CD4-positive, alpha-beta T cell (primary cell): ENCODE measurements around the gene ELP1. TPM values are rescaled to one million over a fixed set of nuclear protein-coding genes. Genes with fewer than 3 reads are reported as not detected.
A peak's percentile ranks its signal among the peaks of the same experiment; 100 is the strongest.

Experiments
- ATAC-seq: fragments of 200-7000 bp; cut with Tn5 transposase; one replicate; pipeline ENCODE4 v1.10.0; 2022; ENCODE audit warnings: mild to moderate bottlenecking; ENCODE audit not compliant: poor library complexity
- CTCF ChIA-PET: fragments of 350-600 bp; sonication (Branson Sonifier 250); formaldehyde crosslinking; loops from one replicate; lab custom pipeline; 2021; ENCODE audit warnings: antibody characterized with exemption, inconsistent platforms; lab: Charles Lee
- POLR2A ChIA-PET: fragments of 350-600 bp; sonication (Branson Sonifier 250); formaldehyde crosslinking; loops from one replicate; lab custom pipeline; 2021; ENCODE audit warnings: antibody characterized with exemption, inconsistent platforms; lab: Charles Lee
- DNase-seq, 14 experiments: peaks; one replicate each; pipeline ENCODE4 v3.0.0-alpha.2; 2013 to 2020; ENCODE audit warnings: mixed read lengths in 2 of 14
- H3K27ac ChIP-seq, 2 donors: one replicate each; pipeline versions ENCODE4 v1.5.1 to v1.7.0; 2013; ENCODE audit warnings: low read length in 2 of 2, low read depth in 1 of 2, mild to moderate bottlenecking in 1 of 2
- H3K27me3 ChIP-seq, 2 experiments: 1 replicate in 1 of 2; 2 replicates in 1 of 2; pipeline versions ENCODE4 v1.6.1 to v1.7.0; 2013; ENCODE audit warnings: low read length in 2 of 2, control low read depth in 1 of 2, mild to moderate bottlenecking in 1 of 2, moderate library complexity in 1 of 2; ENCODE audit not compliant: insufficient read depth in 2 of 2, control insufficient read depth in 1 of 2
- H3K36me3 ChIP-seq: one replicate; pipeline ENCODE4 v1.6.1; 2013; ENCODE audit warnings: low read length, control low read depth; ENCODE audit not compliant: insufficient read depth
- H3K4me1 ChIP-seq: one replicate; pipeline ENCODE4 v1.6.1; 2013; ENCODE audit warnings: low read length, control low read depth; ENCODE audit not compliant: insufficient read depth
- H3K4me3 ChIP-seq: one replicate; pipeline ENCODE4 v1.5.1; 2013; ENCODE audit warnings: mild to moderate bottlenecking, low read length, moderate library complexity
- H3K9me3 ChIP-seq, 2 experiments: 1 replicate in 1 of 2; 2 replicates in 1 of 2; pipeline versions ENCODE4 v1.6.1 to v1.7.0; 2013; ENCODE audit warnings: low read length in 2 of 2, mild to moderate bottlenecking in 2 of 2, control low read depth in 1 of 2, moderate library complexity in 1 of 2; ENCODE audit not compliant: control insufficient read depth in 1 of 2, insufficient read depth in 1 of 2
- H3K27ac Mint-ChIP-seq: one replicate; pipeline ENCODE4 v1.8.0; 2020; ENCODE audit warnings: mixed read lengths
- H3K27me3 Mint-ChIP-seq: one replicate; pipeline ENCODE4 v1.8.0; 2021; ENCODE audit warnings: mixed read lengths
- H3K36me3 Mint-ChIP-seq: one replicate; pipeline ENCODE4 v1.8.0; 2021; ENCODE audit warnings: low read depth, mixed read lengths
- H3K4me1 Mint-ChIP-seq: one replicate; pipeline ENCODE4 v1.8.0; 2021; ENCODE audit warnings: low read depth, mixed read lengths
- H3K4me3 Mint-ChIP-seq: one replicate; pipeline ENCODE4 v1.8.0; 2020; ENCODE audit warnings: mild to moderate bottlenecking, mixed read lengths
- H3K9me3 Mint-ChIP-seq: one replicate; pipeline ENCODE4 v1.8.0; 2020; ENCODE audit warnings: mixed read lengths
- CTCF ChIP-seq: fragments of 200-600 bp; IDR thresholded peaks from one replicate; pipeline ENCODE4 v1.8.0; 2022; ENCODE audit warnings: antibody characterized with exemption, mild to moderate bottlenecking
- intact Hi-C, 2 experiments: fragments of 100-400 bp; cut with DNase I in 1 of 2; cut with micrococcal nuclease in 1 of 2; formaldehyde crosslinking; loops; one replicate each; pipeline versions ENCODE4 v1.15.1 to v1.9.0; 2023 to 2025; cut with DNase I, micrococcal nuclease
- total RNA-seq, 174 experiments: library from RNA in 2 of 174; stranded (reverse) in 2 of 174; gene quantifications; one replicate each; pipeline ENCODE4 v1.2.3 and lab custom pipeline; 2021 to 2026

The ELP1 gene
- total RNA-seq, 2 experiments from 2014 or later, result 19.2 to 20.8 TPM

- no peaks in the 10 kb centered on the region for H3K4me1 ChIP-seq
- peaks cover 58% of the 10 kb centered on the region for H3K36me3 ChIP-seq
- Mint-ChIP-seq H3K27me3 (no peaks in the 10 kb centered on the region), H3K27ac (no peak overlapping the region), H3K9me3 (no peaks in the 10 kb centered on the region), H3K4me1 (no peaks in the 10 kb centered on the region), H3K36me3 (peaks cover 85% of the 10 kb centered on the region), H3K4me3 (no peak overlapping the region)
- ChIA-PET CTCF (no interaction called here), POLR2A (no interaction called here)
- H3K27me3 ChIP-seq, result no peaks in the 10 kb centered on the region
- no peaks in the 10 kb centered on the region for H3K9me3 ChIP-seq
- H3K27ac ChIP-seq, result no peak overlapping the region
- H3K4me3 ChIP-seq, result no peak overlapping the region
- TF ChIP-seq CTCF, result no peak
- peak in 1 of 14 experiments; percentile 6 for DNase-seq
- no peak for ATAC-seq
- intact Hi-C loops, result loop anchor here in 1 of 2 experiments (5.0 kb wide), 1 partner anchor 312 kb away; no protein-coding TSS in a partner anchor
These were observed 48.1 kb downstream of the ELP1 start for GRCh38 chr9:108885643-108886348.

GRCh38 chr9:108884701-108885100, 49.2 kb downstream of the ELP1 start:
- peaks cover 58% of the 10 kb centered on the region for H3K36me3 ChIP-seq

DNA sequence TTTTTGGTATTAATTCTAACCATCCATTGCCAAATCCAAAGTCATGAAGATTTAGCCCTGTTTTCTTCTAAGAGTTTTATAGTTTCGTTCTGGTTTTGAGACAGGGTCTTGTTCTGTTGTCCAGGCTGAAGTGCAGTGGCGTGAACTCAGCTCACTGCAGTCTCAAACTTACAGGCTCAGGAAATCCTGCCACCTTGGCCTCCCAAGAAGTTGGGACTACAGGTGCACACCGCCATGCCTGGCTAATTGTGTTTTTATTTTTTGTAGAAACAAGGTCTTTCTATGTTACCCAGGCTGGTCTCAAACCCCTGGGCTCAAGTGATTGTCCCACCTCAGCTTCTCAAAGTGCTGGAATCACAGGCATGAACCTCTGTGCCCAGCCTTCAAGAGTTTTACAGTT, 50.8 kb downstream of the ELP1 start:
- intact Hi-C loops, result no loop called here
- POLR2A ChIA-PET, result no interaction called here
- no peaks in the 10 kb centered on the region for H3K4me1 ChIP-seq
- H3K4me3 Mint-ChIP-seq, result no peak overlapping the region
- ATAC-seq (no peak), DNase-seq (no peak)
- peaks cover 85% of the 10 kb centered on the region for H3K36me3 Mint-ChIP-seq
- H3K27ac Mint-ChIP-seq, result no peak overlapping the region
- H3K27ac ChIP-seq, result no peak overlapping the region
- H3K36me3 ChIP-seq, result peaks cover 58% of the 10 kb centered on the region
- no peaks in the 10 kb centered on the region for H3K27me3 Mint-ChIP-seq
- CTCF ChIA-PET, result interaction anchor here (1.0 kb wide), 1 partner anchor 9 kb away, joined by 3 read pairs; no protein-coding TSS in a partner anchor
- no peaks in the 10 kb centered on the region for H3K9me3 ChIP-seq
- H3K4me1 Mint-ChIP-seq, result no peaks in the 10 kb centered on the region
- H3K27me3 ChIP-seq, result no peaks in the 10 kb centered on the region
- no peaks in the 10 kb centered on the region for H3K9me3 Mint-ChIP-seq
- no peak for TF ChIP-seq CTCF
- no peak overlapping the region for H3K4me3 ChIP-seq

More at GRCh38 chr9:108884701-108885100, 49.2 kb downstream of the ELP1 start:
- Mint-ChIP-seq H3K9me3 (no peaks in the 10 kb centered on the region), H3K4me3 (no peak overlapping the region), H3K36me3 (peaks cover 85% of the 10 kb centered on the region), H3K27me3 (no peaks in the 10 kb centered on the region), H3K4me1 (no peaks in the 10 kb centered on the region), H3K27ac (no peak overlapping the region)
- H3K9me3 ChIP-seq, result no peaks in the 10 kb centered on the region
- no peak for TF ChIP-seq CTCF
- POLR2A ChIA-PET, result no interaction called here
- H3K27ac ChIP-seq, result no peak overlapping the region
- H3K4me1 ChIP-seq, result no peaks in the 10 kb centered on the region
- CTCF ChIA-PET, result no interaction called here
- no peak overlapping the region for H3K4me3 ChIP-seq
- no peaks in the 10 kb centered on the region for H3K27me3 ChIP-seq
- ATAC-seq, result no peak
- no peak for DNase-seq
- intact Hi-C loops, result loop anchor here in 1 of 2 experiments (5.0 kb wide), 1 partner anchor 313 kb away; no protein-coding TSS in a partner anchor
